Adrenal gland (tissue), 12 donors: ENCODE data around the gene LSAMP. TPM values are rescaled to one million over a fixed set of nuclear protein-coding genes. Genes with fewer than 3 reads are reported as not detected.

Experiments used
- DNase-seq, 7 donors: peaks; one replicate each; pipeline ENCODE4 v3.0.0-alpha.2; 2019 to 2020
- H3K27ac ChIP-seq, 5 donors: fragments of 200-600 bp; sonication (generic) in 4 of 5; 1 replicate in 3 of 5; 2 replicates in 2 of 5; pipeline versions ENCODE4 v1.5.1 to v1.8.0; 2016 to 2020; ENCODE audit warnings: mild to moderate bottlenecking in 1 of 5
- H3K27me3 ChIP-seq: fragments of 200-600 bp; 2 replicates; pipeline ENCODE4 v1.8.0; 2021
- H3K36me3 ChIP-seq, 2 donors: fragments of 200-600 bp; replicated peaks in 1 of 2; 1 replicate in 1 of 2; 2 replicates in 1 of 2; pipeline versions ENCODE4 v1.5.1 to v1.8.0; 2018 to 2022
- H3K4me1 ChIP-seq, 2 donors: fragments of 200-600 bp; replicated peaks in 1 of 2; 1 replicate in 1 of 2; 2 replicates in 1 of 2; pipeline versions ENCODE4 v1.5.1 to v1.8.0; 2018 to 2021
- H3K4me3 ChIP-seq, 4 donors: fragments of 200-600 bp; sonication (generic) in 3 of 4; one replicate each; pipeline ENCODE4 v1.5.1; 2016 to 2018
- H3K9me3 ChIP-seq, 3 donors: fragments of 200-600 bp; sonication (generic) in 1 of 3; replicated peaks in 1 of 3; 1 replicate in 2 of 3; 2 replicates in 1 of 3; pipeline versions ENCODE4 v1.5.1 to v1.8.0; 2016 to 2021
- CTCF ChIP-seq, 6 experiments: fragments of 450-650 bp in 4 of 6; fragments of 200-600 bp in 2 of 6; sonication (generic) in 1 of 6; IDR thresholded peaks; 1 replicate in 5 of 6; 2 replicates in 1 of 6; pipeline versions ENCODE4 v1.5.1 to v1.8.0; 2016 to 2021; ENCODE audit warnings: antibody characterized with exemption in 6 of 6, mild to moderate bottlenecking in 2 of 6, moderate library complexity in 1 of 6
- POLR2A ChIP-seq, 2 donors: fragments of 450-650 bp; IDR thresholded peaks; one replicate each; pipeline ENCODE4 v1.6.1; 2017; ENCODE audit warnings: antibody characterized with exemption in 2 of 2, mild to moderate bottlenecking in 2 of 2, moderate library complexity in 1 of 2
- WGBS, 4 donors: extraction: QIAGEN DNeasy Blood & Tissue Kit in 2 of 4; methylation state at CpG; one replicate each; pipeline versions ENCODE4 v1.1.5 to v1.1.7; 2013 to 2017; 5-methylcytosine and 5-hydroxymethylcytosine counted together
- intact Hi-C, 2 donors: fragments of 100-400 bp; cut with DNase I; formaldehyde crosslinking; loops; one replicate each; pipeline versions ENCODE4 v1.14.1 to v1.15.0; 2022 to 2023
- polyA plus RNA-seq, 3 donors: library from polyadenylated mRNA; stranded (reverse); fragments of 200-250 nt in 2 of 3; fragments of 350-450 nt in 1 of 3; fragmentation: Illumina TruSeq in 1 of 3; extraction: RNeasy Lipid Tissue Mini Kit (QIAGEN cat#74804) in 1 of 3; gene quantifications; one replicate each; pipeline ENCODE4 v1.2.3, GENCODE V29; 2013 to 2014
- total RNA-seq, 9 donors: library from RNA; depleted of rRNA in 4 of 9; stranded (reverse); fragments of >200 nt in 4 of 9; fragments of 120-200 nt in 1 of 9; fragmentation: NEBNext Ultra II Directional in 1 of 9; extraction: Animal tissue kit (Norgen Biotek cat#: 25700) in 1 of 9; gene quantifications; one replicate each; pipeline versions ENCODE4 v1.1.0 to v1.2.4, GENCODE V29; 2013 to 2023
- donor health status: healthy with polysubstance abuse.
- donor health status: Bipolar disorder and iron deficiency.
- donor health status: DM: yes; HTN: yes; CAD: no.
- donor health status: DM: no; HTN: no; CAD: no.
- donor health status: DM: no; HTN: no; CAD: no.
- donor health status: DM: yes; HTN: yes; CAD: no.

LSAMP gene
- total and polyA plus RNA-seq, 12 donors, result 5.8 to 53.5 (median 24.3) TPM

- Histone ChIP-seq H3K27ac (no peak overlapping the region), H3K4me1 (no peaks in the 10 kb centered on the region), H3K4me3 (no peak overlapping the region), H3K36me3 (no peaks in the 10 kb centered on the region), H3K9me3 (no peaks in the 10 kb centered on the region), H3K27me3 (no peaks in the 10 kb centered on the region)
- no peak for DNase-seq
- TF ChIP-seq POLR2A (IDR thresholded peaks at IDR 0.05) (no peak), CTCF (IDR thresholded peaks at IDR 0.05) (no peak)
- WGBS, 4 donors, result 85 to 93% (median 87%) methylated on average over 7 of the region's 7 CpGs
- intact Hi-C loops, result no loop called here
These were observed 198.8 kb downstream of the LSAMP start for GRCh38 chr3:116246406-116246980.

GRCh38 chr3:116242825-116243224 lies 202.5 kb downstream of the LSAMP start:
- TF ChIP-seq POLR2A (IDR thresholded peaks at IDR 0.05), result no peak
- no peak for TF ChIP-seq CTCF (IDR thresholded peaks at IDR 0.05)
- no peak overlapping the region for H3K27ac ChIP-seq
- no peaks in the 10 kb centered on the region for H3K27me3 ChIP-seq
- no peaks in the 10 kb centered on the region for H3K36me3 ChIP-seq
- H3K9me3 ChIP-seq, result no peaks in the 10 kb centered on the region
- WGBS, 4 donors, result 74 to 83% (median 81%) methylated on average over 2 of the region's 2 CpGs
- DNase-seq, result no peak
- no peaks in the 10 kb centered on the region for H3K4me1 ChIP-seq
- H3K4me3 ChIP-seq, result no peak overlapping the region
- intact Hi-C loops, result no loop called here

- no peaks in the 10 kb centered on the region for H3K36me3 ChIP-seq
- H3K4me3 ChIP-seq, result no peak overlapping the region
- no peaks in the 10 kb centered on the region for H3K27me3 ChIP-seq
- H3K9me3 ChIP-seq, result no peaks in the 10 kb centered on the region
- intact Hi-C loops, result no loop called here
- DNase-seq, result no peak
- no peak overlapping the region for H3K27ac ChIP-seq
- no peaks in the 10 kb centered on the region for H3K4me1 ChIP-seq
- 79 to 90% (median 88%) methylated on average over 3 of the region's 3 CpGs for WGBS, 4 donors
- TF ChIP-seq POLR2A (IDR thresholded peaks at IDR 0.05) (no peak), CTCF (IDR thresholded peaks at IDR 0.05) (no peak)
These were observed 203.6 kb downstream of the LSAMP start for GRCh38 chr3:116241677-116242076.

- Histone ChIP-seq H3K4me3 (no peak overlapping the region), H3K4me1 (no peaks in the 10 kb centered on the region), H3K36me3 (no peaks in the 10 kb centered on the region), H3K27ac (no peak overlapping the region), H3K27me3 (no peaks in the 10 kb centered on the region), H3K9me3 (no peaks in the 10 kb centered on the region)
- no peak for DNase-seq
- WGBS, 4 donors, result 0 to 2% (median 0%) methylated on average over 1 of the region's 1 CpG
- intact Hi-C loops, result no loop called here
- no peak for TF ChIP-seq CTCF (IDR thresholded peaks at IDR 0.05)
- TF ChIP-seq POLR2A (IDR thresholded peaks at IDR 0.05), result no peak
These were observed 205.0 kb downstream of the LSAMP start for GRCh38 chr3:116240261-116240660.
